GM18507 (cell line): ENCODE data around the gene CDH24.

Experiments
- DNase-seq: peaks from one replicate; pipeline ENCODE4 v3.0.0; 2011; ENCODE audit warnings: low read depth; ENCODE audit not compliant: insufficient read length; ENCODE audit errors: extremely low spot score
- FAIRE-seq: peaks from 2 replicates; lab custom pipeline; 2011; peaks lifted over from hg19 to GRCh38; lab: Jason Lieb, UNC

Gene CDH24

DNA sequence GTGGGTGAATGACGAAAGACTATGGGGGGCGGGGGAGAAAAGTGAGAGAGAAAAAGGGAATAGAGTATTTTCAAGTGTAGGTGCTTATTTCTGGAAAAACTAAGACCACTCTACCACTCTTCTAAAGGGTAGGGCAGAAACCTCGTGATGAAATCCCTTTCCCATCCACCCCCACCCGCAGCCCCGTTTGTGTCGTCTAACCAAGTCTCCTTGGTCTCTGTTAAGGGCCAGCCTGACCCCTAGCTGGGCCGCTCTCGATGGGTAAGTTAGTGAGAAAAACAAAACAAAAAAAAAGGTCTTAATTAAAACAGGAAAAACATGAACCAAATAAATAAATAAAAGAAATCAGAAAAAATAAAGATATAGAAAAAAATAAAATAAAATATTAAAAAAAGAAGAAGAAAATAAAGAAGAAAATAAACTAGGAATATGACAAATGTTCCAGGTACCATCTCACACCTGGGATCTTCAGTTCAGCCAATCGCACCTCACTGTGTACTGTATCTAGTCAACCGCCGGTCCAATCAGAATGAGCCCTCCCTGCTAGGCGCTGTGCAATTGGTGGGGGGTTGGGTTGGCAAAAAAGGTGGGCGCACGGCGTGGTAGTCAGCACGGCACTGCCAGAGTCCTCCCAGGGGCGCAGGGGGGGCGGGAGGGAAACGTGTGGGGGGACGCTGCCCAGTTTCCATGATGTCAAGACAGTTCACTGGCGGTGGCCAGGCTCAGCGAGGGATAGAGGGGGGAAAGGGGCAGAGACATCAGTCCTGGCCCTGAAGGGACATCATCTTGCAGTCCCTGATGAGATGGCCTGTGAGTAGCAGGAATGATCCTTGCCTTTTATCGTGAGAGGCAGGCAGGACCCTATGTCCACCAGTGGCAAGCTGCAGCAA, 9.8 kb upstream of the CDH24 start:
- no peak for FAIRE-seq
- DNase-seq = no peak

DNA sequence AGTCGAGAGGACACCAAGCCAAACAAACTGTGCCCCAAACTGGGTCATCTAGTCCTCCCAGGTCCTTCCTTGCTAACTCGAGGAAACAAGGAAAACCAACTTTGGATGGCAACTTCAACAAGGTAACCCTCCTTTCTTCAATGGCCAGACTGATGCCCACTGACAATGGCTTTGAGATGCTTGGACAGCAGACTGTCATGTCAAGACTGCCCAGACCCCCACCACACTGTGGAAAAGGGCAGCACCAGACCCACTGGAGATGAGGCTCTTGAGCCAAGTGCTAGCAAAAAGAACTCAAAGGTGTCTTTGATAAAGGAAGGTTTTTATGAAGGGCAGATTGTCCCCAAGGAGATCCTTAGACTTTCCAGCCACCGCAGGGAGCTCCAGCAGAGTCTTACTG, 9.0 kb upstream of the CDH24 start:
- DNase-seq = no peak
- FAIRE-seq = no peak

DNA sequence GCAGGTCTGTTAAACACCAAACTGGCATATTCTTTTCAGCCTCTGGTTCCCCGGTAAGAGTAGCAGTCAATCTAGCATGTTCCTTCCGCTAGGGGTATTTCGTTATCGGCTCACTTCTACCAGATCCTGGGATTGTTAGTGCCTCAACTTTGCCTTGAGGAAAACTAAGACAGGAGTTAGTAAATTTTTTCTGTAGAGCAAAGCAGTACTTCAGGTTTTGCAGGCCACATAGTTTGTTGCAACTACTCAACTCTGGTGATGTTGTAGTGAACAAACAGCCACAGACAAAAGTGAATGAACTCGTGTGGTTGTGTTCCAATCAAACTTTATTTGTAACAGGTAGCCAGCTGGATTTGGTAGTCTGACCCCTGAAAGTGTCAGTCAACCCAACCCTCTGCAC, 6.3 kb upstream of the CDH24 start:
- DNase-seq (no peak), FAIRE-seq (no peak)

DNA sequence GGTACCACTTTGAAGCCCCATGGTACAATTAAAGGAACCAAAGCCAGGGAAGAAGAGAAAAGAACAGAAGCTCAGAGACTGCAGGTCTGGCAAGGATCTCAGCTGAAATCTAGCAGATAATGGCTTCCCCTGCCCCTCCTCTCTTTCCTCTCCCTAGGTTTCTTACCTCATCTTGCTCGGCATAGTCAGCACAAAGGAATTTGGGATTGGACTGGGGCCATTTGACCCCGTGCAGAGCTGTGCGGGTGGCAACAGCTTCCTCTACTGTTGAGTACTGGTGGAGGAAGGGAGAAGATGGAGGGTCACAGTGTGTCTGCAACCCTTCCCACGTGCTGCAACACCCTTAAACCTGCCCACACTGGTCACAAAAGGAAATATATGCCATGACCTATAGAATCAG, 4.7 kb upstream of the CDH24 start:
- DNase-seq = no peak
- no peak for FAIRE-seq

- DNase-seq (no peak), FAIRE-seq (no peak)
Observed at GRCh38 chr14:23060536-23061260, 3.4 kb upstream of the CDH24 start.

DNA sequence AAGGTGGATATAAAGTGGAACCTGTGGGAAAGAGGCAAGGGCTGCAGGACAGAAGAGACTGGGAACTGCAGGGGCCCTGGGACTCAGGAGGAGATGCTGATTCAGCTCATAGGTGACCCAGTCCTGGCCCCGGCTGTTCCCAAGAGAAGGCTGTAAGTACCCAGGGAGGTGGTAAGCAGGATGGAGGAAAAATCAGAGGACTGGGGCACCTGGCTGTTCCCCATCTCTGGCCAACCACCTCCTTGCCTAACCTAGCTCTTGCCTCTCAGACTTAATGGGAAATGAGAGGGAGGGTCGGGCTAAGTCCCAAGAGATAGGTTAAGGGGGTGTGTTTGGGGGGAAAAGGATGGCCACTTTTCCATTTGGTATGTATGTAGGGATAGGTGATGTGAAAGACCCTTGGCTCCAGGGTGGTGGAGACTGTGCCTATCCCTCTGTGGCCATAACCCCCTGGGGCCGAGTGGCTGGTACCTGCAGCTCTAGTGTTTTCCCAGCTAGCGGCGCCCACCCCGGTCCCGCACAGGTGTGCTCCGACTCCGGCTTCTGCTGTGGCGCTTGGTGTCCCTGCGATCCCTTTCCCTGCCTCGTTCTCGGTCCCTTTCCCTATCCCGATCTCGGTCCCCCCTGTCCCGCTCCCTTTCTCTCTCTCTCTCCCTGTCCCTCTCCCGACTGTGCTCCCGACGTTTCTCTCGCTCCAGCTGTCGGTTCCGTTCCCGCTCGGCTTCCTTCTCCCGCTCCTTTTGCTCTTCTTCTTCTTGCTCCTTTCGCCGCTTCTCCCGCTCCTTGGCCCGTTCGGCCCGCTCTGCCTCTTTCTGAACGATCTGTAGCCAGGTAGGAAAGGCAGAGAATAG, 1.6 kb upstream of the CDH24 start:
- no peak for FAIRE-seq
- no peak for DNase-seq

DNA sequence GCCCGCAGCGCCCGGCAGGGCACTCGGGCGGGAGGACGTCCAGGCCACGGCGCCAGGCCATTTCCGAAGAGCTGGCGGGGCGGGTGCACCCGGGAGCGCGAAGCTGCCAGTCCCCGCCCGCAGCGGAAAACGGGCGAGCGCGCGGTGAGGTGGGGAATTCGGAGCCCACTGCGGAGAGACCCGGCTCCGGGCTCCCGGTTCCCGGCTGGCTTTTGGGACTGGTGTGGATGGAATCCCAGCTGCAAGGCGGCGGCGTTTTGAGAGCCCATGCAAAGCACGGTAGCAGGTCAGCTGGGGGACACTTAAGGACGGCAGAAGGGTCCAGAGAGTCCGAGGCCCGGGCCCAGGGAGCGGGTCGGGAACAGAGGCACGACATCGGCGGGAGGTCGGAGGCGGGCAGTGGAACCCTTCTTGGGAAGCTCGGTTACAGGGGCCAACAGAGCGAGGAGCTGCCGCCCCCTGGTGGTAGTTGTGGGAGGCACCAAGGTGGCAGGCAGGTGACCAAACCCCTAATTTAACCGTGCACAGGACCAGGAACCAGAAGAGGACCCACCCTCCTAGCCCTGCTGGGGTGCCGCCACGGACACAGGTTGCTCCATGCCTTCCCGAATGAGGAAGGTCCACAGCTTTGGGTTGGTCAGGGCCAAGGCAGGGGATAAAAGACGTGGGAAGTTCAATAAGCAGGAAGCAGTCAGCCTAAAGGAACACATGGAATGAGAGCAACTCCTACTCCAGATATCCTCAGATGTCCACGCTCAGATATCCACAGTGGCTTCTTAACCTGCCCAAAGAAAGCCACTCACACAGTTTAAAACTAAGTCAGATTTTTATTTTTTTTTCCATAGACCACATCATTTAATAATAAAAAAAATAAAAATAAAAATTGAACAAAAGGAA, 685 bp upstream of the CDH24 start:
- DNase-seq (peak; percentile 83), FAIRE-seq (peak; percentile 84)

- FAIRE-seq (peak; percentile 91), DNase-seq (peak; percentile 66)
Observed at GRCh38 chr14:23056145-23056955, 970 bp downstream of the CDH24 start.

DNA sequence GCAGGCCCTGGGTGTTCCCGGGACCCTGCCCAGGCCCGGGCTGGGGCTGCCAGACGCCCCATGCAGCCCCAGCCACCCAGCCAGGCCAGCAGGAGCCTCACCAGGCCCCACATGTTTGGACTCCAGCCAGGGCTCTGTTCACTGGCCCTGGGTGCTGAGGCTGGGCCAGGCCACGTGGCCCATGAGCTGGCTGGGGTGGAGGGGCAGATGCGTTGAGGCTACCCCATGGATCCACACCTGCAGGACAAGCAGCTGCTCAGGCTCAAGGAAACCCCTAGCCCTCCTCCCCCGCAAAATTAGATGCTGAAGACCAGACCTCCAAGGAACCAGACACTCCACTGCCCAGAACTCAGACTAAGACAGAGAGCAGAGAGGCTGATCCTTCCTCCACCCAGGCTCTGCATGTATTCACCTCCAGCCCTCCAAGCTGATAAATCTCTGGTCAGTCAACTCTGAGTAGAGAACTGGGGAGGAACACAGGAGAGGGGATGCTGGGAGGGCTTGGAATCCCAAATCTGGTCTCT, 1.6 kb downstream of the CDH24 start:
- FAIRE-seq (no peak), DNase-seq (no peak)

DNA sequence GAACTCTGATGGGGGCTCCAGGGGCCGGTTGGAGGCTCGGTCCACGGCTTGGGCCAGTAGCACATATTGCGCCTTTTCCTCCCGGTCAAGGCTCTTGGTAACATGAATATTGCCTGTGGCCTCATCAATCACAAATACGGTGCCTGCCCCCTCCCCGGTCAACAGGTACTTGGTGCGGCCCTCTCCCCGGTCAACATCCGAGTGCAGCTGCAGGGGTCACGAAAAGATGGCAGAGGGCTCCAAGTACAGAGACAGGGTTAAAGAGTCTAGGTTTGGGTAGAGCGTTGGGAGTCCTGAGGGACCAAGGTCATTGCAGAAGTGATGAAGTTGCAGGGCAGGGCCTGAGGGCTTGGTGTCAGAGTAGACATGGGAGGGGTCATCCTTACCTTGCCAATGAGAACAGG, 2.2 kb downstream of the CDH24 start:
- DNase-seq = no peak
- FAIRE-seq = no peak

DNA sequence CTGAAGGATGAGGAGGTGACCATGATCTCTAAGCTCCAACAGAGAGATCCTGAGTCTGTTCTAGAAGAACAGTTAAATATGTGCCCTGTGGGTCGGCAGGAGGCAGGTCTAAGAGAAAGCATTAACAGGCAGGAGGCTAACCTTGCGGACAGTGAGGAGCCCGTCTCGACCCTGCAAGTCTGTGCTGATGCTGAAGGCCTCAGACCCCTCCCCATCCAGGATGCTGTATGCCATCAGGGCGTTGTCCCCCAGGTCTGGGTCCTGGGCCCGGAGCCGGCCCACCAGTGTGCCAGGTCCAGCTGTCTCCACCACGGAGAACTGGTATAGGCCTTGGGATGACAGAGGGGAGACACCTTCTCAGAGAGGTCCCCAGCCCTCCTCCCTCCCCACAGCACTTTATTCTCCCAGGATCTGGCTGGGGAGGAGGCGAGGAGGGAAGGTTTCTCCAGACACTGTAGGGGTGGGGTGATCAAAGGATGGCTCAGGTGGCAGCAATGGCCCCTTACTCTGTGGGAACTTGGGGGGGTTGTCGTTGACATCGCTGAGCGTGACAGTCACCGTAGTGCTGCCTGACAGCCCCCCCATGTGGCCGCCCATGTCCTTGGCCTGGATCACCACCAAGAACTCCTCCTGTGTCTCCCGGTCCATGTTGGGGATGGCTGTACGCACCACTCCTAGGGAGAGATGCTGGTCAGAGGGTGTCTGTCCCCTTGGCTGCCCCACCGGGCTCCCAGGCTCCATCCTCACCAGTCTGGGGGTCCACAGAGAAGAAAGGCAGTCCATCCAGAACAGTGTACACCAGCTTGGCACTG, 3.1 kb downstream of the CDH24 start:
- DNase-seq (no peak), FAIRE-seq (no peak)

DNA sequence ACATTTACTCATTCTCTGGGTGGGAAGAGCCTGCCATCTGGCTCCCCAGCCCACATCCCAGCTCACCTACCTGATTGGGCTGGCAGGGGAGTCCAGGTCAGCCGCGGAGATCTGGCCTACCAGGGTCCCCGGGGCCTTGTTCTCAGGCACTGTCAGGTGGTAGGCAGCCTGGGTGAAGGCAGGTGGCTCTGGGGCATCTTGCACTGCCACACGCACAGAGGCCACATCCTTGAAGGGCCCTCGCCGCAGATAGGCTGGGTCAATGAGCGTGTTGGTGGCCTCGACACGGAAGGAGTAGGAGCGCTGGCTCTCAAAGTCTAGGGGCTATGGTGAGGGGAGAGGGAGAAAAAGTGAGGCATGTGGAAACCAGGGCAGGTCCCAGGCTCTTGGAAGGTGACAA, 3.9 kb downstream of the CDH24 start:
- FAIRE-seq (no peak), DNase-seq (no peak)

DNA sequence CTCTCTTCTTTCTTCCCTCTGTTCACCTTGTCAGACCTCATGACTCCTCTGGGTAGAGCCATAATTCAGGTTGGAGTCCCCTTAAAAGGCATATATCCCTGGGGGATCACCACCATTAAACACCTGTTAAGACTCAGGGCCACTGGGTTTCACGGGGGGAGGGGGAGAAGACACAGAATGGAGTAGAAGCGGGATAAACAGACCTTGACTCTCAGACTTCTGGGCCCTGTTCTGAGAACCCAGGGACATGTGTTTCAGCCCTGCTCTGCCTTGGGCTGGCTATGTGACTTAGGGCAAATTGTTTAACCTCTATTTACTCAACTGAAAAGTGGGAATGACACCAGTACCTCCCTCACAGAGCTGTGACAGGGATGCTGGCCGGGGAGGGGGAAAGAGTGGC, 4.6 kb downstream of the CDH24 start:
- FAIRE-seq = no peak
- DNase-seq = no peak

GRCh38 chr14:23052182-23052623, 5.1 kb downstream of the CDH24 start:
- FAIRE-seq (no peak), DNase-seq (no peak)

- FAIRE-seq = no peak
- DNase-seq = no peak
Observed at GRCh38 chr14:23051141-23052057, 5.9 kb downstream of the CDH24 start.

GRCh38 chr14:23049011-23049410, 8.3 kb downstream of the CDH24 start:
- FAIRE-seq = no peak
- DNase-seq = no peak
